ENCODE results near the gene ADRA2B. TPM values are rescaled to one million over a fixed set of nuclear protein-coding genes. Genes with fewer than 3 reads are reported as not detected.
A peak's percentile ranks its signal among the peaks of the same experiment; 100 is the strongest.
"Not testable (repeated sequence)": the region's sequence is repeated elsewhere in the genome, so short reads cannot be mapped to it uniquely, and the experiment has no call there.

ADRA2B gene
- total RNA-seq, 4 donors from 2014 or later, result 0.28 to 0.67 (median 0.53) TPM; not detected in 1

DNA sequence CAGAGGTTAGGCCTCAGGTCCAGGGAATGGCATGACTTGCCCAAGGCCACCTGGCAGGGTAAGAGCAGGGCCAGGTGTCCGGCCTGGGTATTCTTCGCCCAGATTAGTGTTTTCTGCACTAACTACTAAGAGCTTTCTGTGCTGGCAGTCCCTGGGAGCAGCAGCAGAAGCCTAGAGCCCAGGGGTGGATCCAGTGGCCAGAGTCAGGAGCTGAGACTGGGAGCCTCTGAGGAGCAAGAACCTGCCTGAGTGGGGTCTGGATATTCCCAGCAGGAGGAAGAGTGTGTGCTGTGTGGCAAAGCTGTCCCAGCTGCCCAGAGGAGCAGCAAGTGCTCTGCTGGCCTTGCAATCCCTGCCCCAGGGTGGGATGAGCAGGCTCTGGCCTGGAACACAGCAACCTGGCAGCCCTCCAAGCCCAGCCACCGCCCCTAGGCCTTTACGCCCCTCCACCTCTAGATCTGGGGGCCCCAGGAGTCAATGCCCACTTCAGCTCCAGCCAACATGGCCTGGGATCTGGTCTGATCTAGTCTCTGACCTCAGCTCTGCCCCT is 50.9 kb downstream of the ADRA2B start:
- TF ChIP-seq POLR2A (IDR thresholded peaks at IDR 0.05), result no peak
- TF ChIP-seq, protein P1, sequence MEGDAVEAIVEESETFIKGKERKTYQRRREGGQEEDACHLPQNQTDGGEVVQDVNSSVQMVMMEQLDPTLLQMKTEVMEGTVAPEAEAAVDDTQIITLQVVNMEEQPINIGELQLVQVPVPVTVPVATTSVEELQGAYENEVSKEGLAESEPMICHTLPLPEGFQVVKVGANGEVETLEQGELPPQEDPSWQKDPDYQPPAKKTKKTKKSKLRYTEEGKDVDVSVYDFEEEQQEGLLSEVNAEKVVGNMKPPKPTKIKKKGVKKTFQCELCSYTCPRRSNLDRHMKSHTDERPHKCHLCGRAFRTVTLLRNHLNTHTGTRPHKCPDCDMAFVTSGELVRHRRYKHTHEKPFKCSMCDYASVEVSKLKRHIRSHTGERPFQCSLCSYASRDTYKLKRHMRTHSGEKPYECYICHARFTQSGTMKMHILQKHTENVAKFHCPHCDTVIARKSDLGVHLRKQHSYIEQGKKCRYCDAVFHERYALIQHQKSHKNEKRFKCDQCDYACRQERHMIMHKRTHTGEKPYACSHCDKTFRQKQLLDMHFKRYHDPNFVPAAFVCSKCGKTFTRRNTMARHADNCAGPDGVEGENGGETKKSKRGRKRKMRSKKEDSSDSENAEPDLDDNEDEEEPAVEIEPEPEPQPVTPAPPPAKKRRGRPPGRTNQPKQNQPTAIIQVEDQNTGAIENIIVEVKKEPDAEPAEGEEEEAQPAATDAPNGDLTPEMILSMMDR (IDR thresholded peaks at IDR 0.05), result no peak
- Histone ChIP-seq H3K4me3 (no peak overlapping the region), H3K36me3 (no peaks in the 10 kb centered on the region), H3K4me1 (no peaks in the 10 kb centered on the region), H3K27me3 (no peaks in the 10 kb centered on the region), H3K9me3 (no peaks in the 10 kb centered on the region), H3K27ac (no peak overlapping the region)
- DNase-seq, result peak in 1 of 3 donors; percentile 47

DNA sequence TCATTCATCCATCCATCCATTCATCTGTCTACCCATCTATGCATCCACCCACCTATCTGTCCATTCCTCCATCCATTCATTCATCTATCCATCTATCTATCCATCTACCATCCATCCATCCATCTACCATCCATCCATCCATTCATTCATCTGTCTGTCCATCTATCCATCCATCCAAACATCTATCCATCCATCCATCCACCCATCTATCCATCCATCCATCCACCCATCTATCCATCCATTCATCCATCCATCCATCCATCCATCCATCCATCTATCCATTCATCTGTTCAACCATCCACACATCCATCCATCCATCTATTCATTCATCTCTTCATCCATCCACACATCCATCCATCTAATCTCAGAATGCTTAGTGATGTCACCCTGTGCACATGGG is 51.6 kb downstream of the ADRA2B start:
- H3K27ac ChIP-seq, H3K4me1 ChIP-seq, H3K36me3 ChIP-seq, DNase-seq, H3K27me3 ChIP-seq, H3K4me3 ChIP-seq, H3K9me3 ChIP-seq: not testable (repeated sequence)

DNA sequence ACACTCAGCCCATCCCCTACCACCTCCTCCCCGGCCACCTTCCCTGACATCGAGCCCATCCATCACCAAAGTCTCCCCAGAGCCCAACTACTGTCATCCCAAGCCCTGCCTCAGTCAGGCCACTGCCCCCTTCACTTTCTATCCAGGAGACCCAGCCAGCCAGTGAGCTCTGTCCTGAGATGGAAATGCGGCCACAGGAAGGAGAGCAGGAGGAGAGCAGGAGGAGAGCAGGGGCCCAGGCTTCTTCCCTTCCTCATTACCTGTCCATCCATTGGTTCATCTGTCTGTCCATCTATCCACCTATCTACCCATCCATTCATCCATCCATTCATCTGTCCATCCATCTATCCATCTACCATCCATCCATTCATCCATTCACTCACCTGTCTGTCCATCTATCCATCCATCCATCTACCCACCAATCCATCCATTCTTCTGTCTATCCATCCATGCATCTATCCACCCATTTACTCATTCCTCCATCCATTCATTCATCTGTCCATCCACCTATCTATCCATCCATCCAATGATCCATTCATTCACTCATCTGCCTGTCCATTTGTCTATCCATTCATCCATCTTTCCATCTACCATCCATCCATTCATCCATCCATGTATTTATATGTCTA is 52.2 kb downstream of the ADRA2B start:
- H3K27me3 ChIP-seq, H3K4me3 ChIP-seq, DNase-seq, H3K36me3 ChIP-seq, H3K27ac ChIP-seq, H3K9me3 ChIP-seq, H3K4me1 ChIP-seq: not testable (repeated sequence)

DNA sequence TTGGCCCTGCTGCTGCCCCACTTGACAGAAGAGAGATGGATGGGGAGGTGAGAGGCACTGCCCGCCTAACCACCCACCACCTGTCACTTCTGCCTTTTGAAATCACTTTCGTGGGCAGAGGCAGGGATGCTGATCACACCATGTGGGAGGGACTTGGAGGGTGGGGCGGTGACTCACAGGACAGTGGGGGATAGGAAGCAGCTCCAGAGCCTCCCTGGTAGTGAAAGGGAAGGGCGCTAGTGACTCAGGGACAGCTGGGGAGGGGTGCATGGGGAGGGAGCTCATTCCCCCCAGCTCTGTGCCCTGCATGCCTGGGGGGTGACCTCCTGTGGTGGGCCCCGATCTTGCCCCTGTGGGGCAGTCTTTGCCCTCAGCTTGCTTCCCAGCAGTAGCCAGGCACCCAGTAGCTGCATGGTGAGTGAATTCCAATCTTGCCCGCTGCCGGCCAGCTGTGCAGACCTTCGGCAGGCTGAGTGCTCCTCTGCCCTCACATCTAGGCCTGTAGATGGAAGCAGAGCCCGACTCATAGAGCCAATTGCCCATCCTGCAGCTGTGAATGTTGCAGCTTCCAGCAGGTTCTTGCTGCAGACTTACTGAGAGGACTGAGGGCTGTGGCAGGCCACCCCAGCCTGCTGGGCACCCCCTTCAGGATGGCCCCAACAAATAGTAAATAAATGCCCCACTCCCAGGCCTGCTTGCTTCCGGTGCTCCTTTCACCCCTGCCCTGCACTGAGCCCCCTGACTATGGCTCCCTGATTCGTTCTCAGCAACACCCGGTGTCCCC is 53.1 kb downstream of the ADRA2B start:
- not testable (repeated sequence) for H3K36me3 ChIP-seq, H3K27me3 ChIP-seq, H3K4me1 ChIP-seq, H3K9me3 ChIP-seq, H3K27ac ChIP-seq, H3K4me3 ChIP-seq
- peak in 1 of 3 donors; percentile 58 for DNase-seq
- TF ChIP-seq, protein P1 (IDR thresholded peaks at IDR 0.05), result peak in 4 of 6 experiments; percentile 23 to 50 (median 31)

Other genes starting within 250 kb of the ADRA2B start
- 100 to 1,000 TPM in 1 of 4 donors, 10 to 100 TPM in 3; 28.2 to 148 (median 45.4) TPM for gene ANKRD36C, start 124.7 kb downstream of the ADRA2B start, total RNA-seq
- gene GPAT2, start 81.7 kb downstream of the ADRA2B start, total RNA-seq, result 1 to 10 TPM in 2 of 4 donors, under 1 TPM in 2; 0.53 to 1.7 (median 1.2) TPM
- not detected for gene ASTL, start 21.9 kb upstream of the ADRA2B start, total RNA-seq
- gene DUSP2, start 28.9 kb upstream of the ADRA2B start, total RNA-seq, result 10 to 100 TPM in 1 of 4 donors, 1 to 10 TPM in 3; 2.7 to 28.1 (median 5.6) TPM
- 100 to 1,000 TPM in 3 of 4 donors, 10 to 100 TPM in 1; 78.4 to 120 (median 112) TPM for gene STARD7, start 92.3 kb upstream of the ADRA2B start, total RNA-seq
- gene TMEM127, start 149.4 kb upstream of the ADRA2B start, total RNA-seq, result 10 to 100 TPM; 25.6 to 81.4 (median 67.1) TPM
- 100 to 1,000 TPM; 131 to 189 (median 154) TPM for gene CIAO1, start 149.7 kb upstream of the ADRA2B start, total RNA-seq
- 100 to 1,000 TPM in 3 of 4 donors, 10 to 100 TPM in 1; 96.7 to 189 (median 119) TPM for gene SNRNP200, start 189.0 kb upstream of the ADRA2B start, total RNA-seq
- 1 to 10 TPM in 2 of 4 donors, not detected in 2; 1.1 to 1.3 TPM for gene ITPRIPL1, start 208.7 kb upstream of the ADRA2B start, total RNA-seq
- 10 to 100 TPM in 1 of 4 donors, 1 to 10 TPM in 3; 1.1 to 17.3 (median 2.2) TPM for gene NCAPH, start 219.2 kb upstream of the ADRA2B start, total RNA-seq

All from Peyer's patch (tissue), 4 donors.